ENCODE data around the gene PTPN1.
A peak's percentile ranks its signal among the peaks of the same experiment; 100 is the strongest.

Gene PTPN1

GRCh38 chr20:50580016-50580747 is 70.0 kb downstream of the PTPN1 start:
- DNase-seq: no peak

GRCh38 chr20:50580842-50581544 is 70.8 kb downstream of the PTPN1 start:
- no peak for DNase-seq

GRCh38 chr20:50582092-50582491 is 71.9 kb downstream of the PTPN1 start:
- no peak for DNase-seq

- no peak for DNase-seq
Observed at GRCh38 chr20:50582591-50583234, 72.5 kb downstream of the PTPN1 start.

- no peak for DNase-seq
Observed at GRCh38 chr20:50583442-50584150, 73.4 kb downstream of the PTPN1 start.

GRCh38 chr20:50584687-50585086 is 74.5 kb downstream of the PTPN1 start:
- DNase-seq: no peak

- no peak for DNase-seq
Observed at GRCh38 chr20:50585214-50585613, 75.0 kb downstream of the PTPN1 start.

- peak; percentile 20 for DNase-seq
Observed at GRCh38 chr20:50585678-50586077, 75.5 kb downstream of the PTPN1 start.

- peak; percentile 23 for DNase-seq
Observed at GRCh38 chr20:50586531-50587232, 76.5 kb downstream of the PTPN1 start.

- no peak for DNase-seq
Observed at GRCh38 chr20:50587291-50587961, 77.2 kb downstream of the PTPN1 start.

GRCh38 chr20:50588034-50588736 is 78.0 kb downstream of the PTPN1 start:
- peak; percentile 30 for DNase-seq

- DNase-seq: no peak
Observed at GRCh38 chr20:50589548-50590347, 79.6 kb downstream of the PTPN1 start.

- no peak for DNase-seq
Observed at GRCh38 chr20:50590348-50590664, 80.1 kb downstream of the PTPN1 start.

- no peak for DNase-seq
Observed at GRCh38 chr20:50591233-50591852, 81.2 kb downstream of the PTPN1 start.

- no peak for DNase-seq
Observed at GRCh38 chr20:50592282-50593004, 82.3 kb downstream of the PTPN1 start.

- DNase-seq: no peak
Observed at GRCh38 chr20:50593005-50593335, 82.8 kb downstream of the PTPN1 start.

GRCh38 chr20:50594231-50594590 is 84.0 kb downstream of the PTPN1 start:
- DNase-seq: no peak

GRCh38 chr20:50594591-50595432 is 84.6 kb downstream of the PTPN1 start:
- no peak for DNase-seq

GRCh38 chr20:50595433-50595895 is 85.3 kb downstream of the PTPN1 start:
- no peak for DNase-seq

Data from NCI-H1092 (cell line).